GM19239 (cell line): ENCODE results near the gene ALOX5.

Experiments used
- DNase-seq: peaks from one replicate; pipeline ENCODE4 v3.0.0; 2011; ENCODE audit warnings: low spot score; ENCODE audit not compliant: insufficient read length
- FAIRE-seq: peaks from 2 replicates; lab custom pipeline; 2011; peaks lifted over from hg19 to GRCh38; lab: Jason Lieb, UNC

Gene ALOX5

DNA sequence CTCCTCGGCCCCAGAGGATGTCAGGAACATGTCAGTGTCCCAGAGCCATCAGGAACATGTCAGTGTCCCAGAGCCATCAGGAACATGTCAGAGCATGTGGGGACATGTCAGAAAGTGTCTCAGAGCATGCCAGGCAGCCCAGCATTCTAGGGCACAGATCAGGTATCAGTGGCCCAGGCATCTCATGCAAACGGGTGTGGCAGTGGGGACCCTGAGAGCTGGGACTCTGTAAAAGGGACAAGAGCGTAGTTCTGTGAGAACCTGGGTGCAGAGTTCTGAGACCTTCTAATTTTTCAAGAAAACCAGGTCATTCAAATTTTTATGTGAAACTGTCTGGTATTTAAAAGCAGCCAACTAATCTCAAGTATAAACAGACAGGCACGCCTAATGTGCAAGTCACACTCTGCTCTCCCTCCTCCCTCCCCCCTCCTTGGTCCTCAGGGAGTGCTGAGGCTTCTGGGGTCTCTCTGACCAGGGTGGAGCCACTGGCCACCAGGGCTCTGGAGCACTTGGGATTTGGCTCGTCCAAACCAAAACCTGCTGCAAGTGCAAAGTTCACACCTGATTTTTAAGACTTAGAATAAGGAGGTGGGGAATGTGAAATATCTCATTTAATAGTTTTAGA, 64.6 kb downstream of the ALOX5 start:
- FAIRE-seq: peak; percentile 4
- DNase-seq: no peak

DNA sequence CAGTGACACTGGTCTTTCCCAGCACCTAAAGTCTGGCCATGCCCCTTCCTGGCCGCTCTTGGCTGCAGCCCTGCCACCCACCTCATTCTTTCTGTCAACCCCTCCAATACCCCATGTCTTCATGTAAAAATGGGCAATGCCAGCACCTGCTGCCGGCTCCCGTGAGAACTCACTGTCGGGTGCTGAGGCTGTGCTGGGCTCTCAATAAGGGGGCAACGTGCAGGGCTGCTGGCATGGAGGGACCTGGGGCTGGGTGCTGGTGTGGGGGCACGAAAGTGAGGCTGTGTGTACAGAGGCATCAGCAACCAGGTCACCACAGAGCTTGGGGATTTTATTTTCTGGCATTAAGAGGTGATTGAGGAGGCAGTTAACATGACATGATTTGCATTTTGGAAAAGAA, 65.3 kb downstream of the ALOX5 start:
- no peak for DNase-seq
- no peak for FAIRE-seq

DNA sequence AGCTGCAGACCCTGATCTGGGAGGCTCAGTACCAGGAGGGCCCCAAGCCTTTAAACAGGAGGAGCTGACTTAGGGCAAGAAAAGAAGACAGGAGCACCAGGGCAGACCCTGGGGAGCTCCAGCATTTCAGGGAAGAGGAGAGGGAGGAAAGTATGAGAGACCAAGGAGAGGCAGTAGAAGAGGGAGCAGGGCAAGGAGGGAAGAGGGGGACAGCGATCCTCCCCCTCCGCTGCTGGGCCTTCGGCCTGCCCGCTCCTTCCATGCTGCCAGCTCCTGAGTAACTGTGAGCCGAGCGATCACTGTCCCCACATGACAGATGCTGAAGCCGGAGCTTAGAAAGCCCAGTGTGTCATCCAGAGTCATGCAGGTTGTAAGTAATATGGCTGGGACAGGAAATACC, 65.9 kb downstream of the ALOX5 start:
- no peak for FAIRE-seq
- DNase-seq: no peak

DNA sequence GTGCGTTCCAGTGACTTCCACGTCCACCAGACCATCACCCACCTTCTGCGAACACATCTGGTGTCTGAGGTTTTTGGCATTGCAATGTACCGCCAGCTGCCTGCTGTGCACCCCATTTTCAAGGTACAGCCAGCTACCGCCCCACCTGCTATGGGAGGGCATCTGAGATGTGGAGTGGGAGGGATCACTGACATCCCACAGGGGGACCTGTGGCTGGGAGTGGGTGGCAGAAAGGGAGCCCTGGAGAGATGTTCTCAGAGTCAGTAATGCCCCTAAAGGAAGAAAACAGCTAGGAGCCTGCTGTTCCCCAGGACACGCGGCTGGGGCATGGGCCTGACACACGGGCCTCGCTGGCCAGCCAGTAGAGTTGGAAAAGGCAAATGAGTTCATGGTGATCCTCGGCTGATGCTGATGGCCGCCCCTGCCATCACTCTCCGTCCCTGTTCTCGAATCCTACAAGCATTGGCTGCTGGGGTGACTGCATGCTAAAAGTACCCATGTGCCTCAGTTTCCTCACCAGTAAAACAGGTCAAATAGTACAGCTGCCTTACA, 66.6 kb downstream of the ALOX5 start:
- no peak for DNase-seq
- no peak for FAIRE-seq

DNA sequence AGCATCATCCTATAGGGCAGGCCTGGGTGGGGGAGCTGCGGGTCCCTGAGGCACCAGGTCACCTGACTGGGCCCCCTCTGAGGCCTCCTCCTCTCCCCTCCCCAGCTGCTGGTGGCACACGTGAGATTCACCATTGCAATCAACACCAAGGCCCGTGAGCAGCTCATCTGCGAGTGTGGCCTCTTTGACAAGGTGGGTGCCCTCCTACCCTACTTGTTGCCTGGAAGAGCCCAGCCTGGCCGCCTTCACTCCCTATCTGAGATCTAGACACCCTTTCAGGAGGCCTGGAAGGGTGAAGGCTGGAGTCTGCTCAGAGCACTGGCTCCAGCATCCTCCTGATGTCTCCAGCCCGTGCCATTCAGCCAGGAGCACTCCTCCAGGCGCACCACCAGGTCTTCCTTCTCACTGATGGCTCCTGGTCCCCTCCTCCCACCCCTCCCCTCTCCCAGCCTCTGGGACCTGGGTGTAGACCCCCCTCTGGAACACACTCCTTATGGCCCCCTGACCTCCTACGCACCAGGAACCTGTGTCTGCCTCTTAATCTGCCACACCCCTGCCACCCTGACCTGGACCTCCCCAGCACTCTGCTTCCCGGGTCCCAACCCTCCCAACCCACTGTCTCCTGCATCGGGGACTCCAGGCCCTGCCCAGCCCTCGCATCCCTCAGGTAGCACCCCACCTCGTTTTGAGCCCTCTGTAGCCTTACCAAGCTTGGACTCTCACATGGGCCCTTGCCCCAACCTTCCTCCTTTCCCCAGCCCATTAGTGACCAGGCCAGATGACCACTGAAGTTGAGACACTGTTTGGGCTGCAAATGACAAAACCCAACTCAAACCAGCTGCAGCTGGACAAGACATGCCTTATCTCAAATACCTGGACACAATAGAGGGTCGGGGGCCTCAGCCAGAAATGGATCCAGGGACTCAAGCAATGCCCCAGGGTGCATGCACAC, 67.5 kb downstream of the ALOX5 start:
- DNase-seq: no peak
- FAIRE-seq: no peak

DNA sequence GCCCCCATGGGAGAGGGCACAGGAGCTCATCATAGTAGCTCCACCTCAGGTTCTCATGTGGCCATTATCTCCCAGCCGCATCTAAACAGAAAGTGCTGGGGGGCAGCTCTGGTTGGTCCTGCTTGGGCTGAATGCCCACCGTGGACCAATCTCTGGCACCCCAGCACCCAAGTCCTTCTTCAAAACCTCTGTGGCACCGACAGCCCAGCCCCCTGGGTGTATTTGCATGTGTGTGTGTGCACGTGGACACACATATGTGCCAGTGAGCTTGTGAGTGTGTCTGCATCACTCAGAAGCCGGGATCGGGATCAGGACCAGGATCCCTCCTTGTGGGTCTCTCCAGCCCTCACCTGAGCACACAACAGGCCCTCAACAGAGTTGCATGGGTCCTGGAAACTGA, 68.2 kb downstream of the ALOX5 start:
- DNase-seq (no peak), FAIRE-seq (no peak)

DNA sequence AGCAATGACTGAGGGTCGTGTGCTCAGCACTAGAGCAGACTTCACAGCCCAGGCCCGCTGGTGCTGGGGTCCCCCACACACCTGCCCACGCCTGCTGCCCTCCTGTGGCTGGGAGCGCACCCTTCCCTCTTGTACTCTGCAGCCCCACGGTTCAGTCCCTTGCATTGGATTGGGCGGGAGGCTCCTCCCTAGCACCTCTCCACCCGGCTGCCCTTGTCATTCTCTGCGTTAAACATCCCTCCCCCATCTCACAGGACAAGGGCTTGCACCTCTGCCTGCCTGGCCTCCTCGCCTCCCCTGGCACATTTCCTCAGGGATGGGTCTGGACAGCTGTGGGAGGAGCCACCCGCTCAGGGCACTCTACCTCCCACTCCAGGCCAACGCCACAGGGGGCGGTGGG, 68.6 kb downstream of the ALOX5 start:
- FAIRE-seq: no peak
- DNase-seq: no peak

DNA sequence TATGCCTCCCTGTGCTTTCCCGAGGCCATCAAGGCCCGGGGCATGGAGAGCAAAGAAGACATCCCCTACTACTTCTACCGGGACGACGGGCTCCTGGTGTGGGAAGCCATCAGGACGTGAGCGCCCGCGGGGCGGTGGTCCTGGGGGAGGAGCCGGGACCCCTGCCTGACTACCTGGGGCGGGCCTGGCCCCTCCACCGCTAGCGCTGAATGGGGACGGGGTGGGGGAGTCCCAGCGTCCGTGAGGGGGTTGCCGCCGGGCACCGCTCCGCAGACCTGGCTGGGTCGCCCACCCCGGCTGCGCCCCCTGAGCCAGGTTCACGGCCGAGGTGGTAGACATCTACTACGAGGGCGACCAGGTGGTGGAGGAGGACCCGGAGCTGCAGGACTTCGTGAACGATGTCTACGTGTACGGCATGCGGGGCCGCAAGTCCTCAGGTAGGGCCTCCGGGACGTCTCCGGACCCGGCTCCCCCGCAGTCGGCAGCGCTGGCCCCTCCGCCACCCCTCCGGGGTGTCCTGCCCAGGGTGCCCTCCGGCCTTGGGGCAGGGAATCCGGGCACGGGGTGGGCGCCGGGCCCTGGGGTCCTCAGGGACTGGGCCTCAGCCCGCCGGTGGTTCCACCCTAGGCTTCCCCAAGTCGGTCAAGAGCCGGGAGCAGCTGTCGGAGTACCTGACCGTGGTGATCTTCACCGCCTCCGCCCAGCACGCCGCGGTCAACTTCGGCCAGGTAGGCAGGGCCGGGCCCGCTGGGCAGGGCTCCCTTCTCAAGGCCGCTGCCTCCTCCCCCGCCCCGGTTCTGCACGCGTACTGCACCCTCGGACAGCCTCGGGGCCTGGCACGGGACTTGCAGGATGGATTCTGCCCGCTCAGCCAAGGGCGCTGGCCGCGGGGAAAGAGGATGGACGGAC, 69.3 kb downstream of the ALOX5 start:
- no peak for FAIRE-seq
- no peak for DNase-seq

DNA sequence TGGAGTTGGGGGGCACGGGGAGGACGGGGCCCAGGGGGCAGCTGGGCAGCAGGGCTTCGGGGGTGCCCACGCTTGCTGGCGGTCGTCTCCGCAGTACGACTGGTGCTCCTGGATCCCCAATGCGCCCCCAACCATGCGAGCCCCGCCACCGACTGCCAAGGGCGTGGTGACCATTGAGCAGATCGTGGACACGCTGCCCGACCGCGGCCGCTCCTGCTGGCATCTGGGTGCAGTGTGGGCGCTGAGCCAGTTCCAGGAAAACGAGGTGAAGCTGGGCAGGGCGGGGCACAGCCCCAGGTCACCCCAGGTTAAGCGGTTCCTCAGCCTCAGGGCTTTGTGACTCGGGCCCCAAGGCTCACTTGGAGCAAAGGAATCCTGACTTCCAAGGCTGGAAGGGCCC, 70.0 kb downstream of the ALOX5 start:
- no peak for DNase-seq
- no peak for FAIRE-seq

DNA sequence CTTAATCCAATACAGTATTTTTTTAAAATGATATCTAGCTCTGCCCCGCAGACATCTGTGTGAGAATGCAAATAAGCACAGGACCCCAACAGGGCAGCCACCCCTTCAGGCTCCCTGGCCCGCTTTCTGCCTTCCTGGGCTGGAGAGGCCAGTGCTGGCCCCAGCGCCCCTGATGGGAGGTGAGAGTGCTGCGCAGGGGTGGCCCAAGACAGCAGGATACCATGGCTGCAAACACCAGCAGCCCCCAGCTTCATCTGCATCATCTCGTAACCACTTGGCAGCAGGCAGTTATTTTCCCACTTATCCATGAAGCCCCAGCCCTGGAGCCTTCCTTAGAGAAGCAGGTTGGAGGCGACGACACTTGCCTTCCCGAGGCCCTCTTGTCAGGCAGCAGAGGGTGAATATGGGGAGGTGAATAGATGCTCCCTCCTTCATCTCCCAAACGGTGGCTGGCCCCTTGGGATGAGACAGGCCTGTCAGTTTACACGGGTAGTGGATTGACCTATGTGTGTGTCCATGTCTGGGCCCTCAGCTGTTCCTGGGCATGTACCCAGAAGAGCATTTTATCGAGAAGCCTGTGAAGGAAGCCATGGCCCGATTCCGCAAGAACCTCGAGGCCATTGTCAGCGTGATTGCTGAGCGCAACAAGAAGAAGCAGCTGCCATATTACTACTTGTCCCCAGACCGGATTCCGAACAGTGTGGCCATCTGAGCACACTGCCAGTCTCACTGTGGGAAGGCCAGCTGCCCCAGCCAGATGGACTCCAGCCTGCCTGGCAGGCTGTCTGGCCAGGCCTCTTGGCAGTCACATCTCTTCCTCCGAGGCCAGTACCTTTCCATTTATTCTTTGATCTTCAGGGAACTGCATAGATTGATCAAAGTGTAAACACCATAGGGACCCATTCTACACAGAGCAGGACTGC, 71.2 kb downstream of the ALOX5 start:
- DNase-seq: no peak
- FAIRE-seq: no peak

DNA sequence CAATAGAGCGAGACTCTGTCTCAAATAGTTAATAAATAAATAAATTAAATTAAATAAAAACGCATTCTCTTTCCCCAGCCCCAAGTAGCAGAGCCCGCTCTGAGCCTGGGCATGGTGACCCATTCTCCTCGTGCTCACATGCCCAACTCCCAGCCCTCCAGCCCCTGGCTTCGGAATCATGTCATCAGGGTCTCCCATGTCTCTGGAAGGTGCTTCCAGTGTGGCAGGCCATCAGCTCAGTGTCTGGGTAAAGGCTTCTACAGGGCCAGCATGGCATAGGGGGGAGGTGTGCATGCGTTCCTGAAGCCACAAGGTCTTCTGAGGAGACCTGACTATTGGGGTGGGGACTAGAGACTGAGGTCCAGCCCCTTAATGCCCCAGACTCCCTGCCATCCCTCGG, 72.8 kb downstream of the ALOX5 start:
- FAIRE-seq (no peak), DNase-seq (no peak)

DNA sequence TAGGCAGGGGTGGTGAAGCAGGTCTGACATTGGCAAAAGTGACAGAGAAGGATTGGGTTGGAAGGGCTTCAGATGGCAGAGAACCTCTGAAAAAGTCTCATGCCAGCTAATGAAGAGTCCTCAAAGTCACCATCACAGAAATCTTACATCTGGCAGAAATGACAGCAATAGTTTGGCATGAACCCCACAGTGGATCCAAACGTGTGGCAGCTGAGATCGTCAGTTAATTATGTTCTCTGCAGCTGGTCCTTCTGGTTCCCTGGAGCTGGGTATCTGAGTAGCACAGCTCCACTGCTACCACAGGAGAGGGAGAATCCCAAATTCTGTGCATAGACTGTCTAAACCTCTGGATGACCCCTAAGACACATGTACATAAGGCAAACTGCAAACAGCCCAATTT, 73.4 kb downstream of the ALOX5 start:
- FAIRE-seq (no peak), DNase-seq (no peak)

DNA sequence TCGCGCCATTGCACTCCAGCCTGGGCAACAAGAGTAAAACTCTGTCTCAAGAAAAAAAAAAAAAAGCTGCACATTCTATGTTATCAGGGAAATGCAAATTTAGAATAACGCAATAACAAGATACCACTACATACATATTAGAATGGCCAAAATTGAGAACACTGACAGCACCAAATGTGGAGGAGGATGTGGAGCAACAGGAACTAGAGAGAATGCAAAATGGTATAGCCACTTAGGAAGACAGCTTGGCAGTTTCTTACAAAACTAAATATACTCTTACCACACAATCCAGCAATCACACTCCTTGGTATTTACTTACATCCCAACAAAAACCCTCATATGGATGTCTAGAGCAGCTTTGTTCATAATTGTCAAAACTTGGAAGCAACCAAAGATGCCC, 76.8 kb downstream of the ALOX5 start:
- DNase-seq (no peak), FAIRE-seq (no peak)

DNA sequence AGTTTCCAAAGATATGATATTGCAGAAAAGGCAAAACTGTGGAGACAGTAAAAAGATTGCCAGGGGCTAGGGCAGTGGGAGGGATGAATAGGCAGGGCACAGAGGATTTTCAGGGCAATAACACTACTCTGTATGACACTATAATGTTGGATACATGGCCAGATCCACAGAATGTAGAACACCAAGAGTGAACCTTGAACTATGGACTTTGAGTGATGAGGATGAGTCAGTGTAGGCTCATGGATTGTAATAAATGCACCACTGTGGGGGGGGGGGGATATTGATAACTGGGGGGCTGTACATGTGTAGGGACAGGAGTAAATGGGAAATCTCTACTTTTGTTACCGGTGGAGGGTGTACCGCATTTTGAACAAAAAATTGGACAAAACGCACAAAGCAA, 77.4 kb downstream of the ALOX5 start:
- DNase-seq (no peak), FAIRE-seq (no peak)

DNA sequence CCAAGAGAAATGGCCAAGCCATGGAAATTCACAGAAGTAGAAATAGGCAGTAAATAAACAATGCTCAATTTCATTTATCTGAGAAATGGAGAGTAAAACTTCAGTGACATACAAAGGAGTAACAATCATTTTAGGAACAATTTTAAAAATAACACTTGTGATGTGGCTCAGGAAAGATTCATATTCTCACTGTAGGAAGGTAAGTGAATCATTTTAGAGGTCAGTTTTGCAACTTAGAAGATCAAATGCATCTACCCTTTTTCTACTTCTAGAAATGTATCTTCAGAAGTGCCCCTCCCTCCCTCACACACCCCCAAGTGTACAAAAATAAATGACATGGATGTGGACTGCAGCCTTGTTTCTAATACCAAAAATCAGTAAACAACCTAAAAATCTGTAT, 78.3 kb downstream of the ALOX5 start:
- no peak for DNase-seq

DNA sequence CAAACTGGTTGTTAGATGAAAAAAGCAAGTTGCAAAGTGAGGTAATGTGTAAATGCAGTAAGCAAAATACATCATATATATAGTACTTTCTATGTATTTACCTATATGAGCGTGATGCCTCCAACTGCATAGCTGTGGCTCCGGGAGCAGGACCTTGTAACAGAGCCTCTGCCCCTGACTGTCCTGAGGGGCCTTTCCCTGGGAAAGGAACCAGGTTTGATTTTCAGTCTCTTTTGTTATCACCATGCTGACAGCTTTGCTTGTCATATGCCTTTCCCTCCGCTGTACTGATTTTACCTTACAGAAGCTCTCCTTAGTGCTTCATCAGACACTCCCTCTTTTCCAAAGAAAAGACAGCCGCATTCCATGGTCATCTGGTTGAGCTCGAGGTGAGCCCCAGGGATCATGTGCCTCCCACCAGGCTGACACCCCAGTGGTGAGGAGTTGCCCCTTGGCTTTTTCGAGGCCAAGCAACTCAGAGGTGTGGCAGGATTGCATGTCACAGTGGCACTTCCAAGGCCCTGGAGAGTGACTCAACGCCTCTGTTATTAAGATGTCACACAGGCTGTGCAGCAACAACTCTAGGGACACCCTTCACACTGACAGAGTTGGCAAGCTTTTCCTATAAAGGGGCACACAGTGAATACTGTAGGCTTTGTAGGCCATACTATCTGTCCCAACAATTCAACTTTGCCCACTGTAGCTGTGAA, 78.9 kb downstream of the ALOX5 start:
- FAIRE-seq (peak; percentile 60), DNase-seq (no peak)

More for the DNA sequence above, 78.3 kb downstream of the ALOX5 start:
- FAIRE-seq: no peak

DNA sequence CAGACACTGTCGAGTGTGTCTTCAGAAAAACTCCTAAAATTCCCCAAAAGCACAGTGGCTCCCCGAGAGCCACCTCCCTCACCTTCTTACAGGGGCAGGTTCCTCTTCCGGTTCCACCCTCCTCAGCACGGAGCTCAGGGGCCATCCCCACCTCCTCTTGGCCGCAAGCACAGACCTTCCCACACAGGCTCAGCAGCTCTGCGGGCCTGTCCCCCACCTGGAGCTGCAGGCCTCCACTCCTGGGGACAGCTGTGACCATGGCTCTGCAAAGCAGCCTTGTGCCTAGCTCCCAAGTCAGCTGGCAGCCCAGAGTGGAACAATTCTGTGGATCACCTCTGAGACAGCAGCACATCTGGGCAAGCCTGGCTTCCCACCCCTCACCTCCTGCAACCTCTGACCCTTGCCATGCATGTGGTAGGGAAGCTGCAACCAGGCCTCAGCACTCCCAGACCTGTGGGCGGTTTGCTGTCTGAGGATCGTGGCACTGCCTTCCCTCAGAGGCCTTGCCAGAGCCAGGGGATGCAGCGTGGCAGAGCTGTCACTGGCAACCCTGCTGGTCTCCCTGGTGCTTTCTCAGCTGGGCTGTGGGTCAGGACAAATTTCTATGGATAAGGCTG, 79.7 kb downstream of the ALOX5 start:
- no peak for FAIRE-seq
- no peak for DNase-seq

DNA sequence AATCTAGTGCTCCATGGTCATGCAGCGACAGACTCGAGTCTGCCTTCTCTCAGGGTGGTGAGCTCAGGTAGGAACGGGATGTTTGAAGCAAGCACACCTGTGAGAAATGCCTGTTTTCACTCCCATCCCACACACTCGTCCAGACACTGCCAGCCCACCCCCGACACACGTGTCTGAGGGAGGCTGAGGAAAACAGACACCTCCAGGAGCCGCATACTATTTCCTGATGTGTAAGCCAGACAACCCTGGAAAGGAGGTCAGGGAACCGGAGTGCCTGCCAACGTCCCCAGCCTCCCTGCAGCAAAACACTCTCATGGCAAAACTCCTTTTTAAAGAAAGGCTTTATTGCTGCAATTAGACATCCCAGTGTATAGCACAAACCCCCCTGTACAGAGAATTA, 80.2 kb downstream of the ALOX5 start:
- DNase-seq (no peak), FAIRE-seq (no peak)
